Glomerular visceral epithelial cell (primary cell): ENCODE results near the gene GSPT1.
"Not testable (repeated sequence)": the region's sequence is repeated elsewhere in the genome, so short reads cannot be mapped to it uniquely, and the experiment has no call there.

ENCODE experiments used
- DNase-seq: peaks from one replicate; pipeline ENCODE4 v3.0.0-alpha.2; 2016; ENCODE audit errors: extremely low spot score

The GSPT1 gene

DNA sequence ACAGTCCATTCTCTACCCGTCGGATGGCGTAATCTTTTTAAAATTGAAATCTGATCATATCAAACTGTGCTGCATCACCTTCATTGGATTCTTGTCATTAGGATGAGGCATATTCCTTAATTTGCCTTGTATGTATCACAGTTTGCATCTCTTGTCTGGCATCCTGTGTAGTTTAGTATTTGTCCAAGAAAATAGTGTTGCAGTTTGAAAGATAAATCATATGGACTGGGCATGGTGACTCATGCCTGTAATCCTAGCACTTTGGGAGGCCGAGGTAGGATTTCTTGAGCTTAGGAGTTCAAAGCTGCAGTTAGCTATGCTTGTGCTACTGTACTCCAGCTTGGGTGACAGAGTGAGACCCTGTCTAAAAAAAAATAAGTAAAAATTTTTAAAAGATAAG, 58.6 kb downstream of the GSPT1 start:
- DNase-seq, result no peak

DNA sequence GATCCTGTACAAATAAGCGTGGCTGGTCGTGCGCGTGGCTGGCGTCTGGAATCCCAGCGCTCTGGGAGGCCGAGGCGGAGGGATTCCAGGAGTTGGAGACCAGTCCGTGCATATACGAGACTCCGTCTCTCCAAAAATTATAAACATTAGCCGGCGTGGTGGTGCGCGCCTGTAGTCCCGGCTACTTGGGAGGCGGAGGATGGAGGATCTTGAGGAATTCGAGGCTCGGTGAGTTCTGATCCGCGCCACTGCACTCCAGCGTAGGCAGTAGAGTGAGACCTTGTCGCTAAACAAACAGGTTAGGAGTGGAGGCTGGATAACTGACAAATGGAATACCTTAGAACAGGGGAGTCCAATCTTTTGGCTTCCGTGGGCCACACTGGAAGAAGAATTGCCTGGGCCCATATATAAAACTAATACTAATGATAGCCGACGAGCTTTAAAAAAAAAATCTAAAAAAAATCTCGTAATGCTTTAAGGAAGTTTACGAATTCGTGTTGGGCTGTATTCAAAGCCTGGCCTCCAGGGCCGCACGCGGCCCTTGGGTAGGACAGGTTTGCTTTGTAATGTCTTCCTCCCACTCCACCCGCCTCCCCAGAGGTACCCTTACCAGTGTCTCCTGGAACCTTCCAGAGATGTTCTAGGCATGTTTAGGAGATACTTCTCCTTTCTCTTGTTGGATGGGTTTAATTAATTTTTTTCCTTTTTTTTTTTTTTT, 63.5 kb downstream of the GSPT1 start:
- DNase-seq, result peak; percentile 33

DNA sequence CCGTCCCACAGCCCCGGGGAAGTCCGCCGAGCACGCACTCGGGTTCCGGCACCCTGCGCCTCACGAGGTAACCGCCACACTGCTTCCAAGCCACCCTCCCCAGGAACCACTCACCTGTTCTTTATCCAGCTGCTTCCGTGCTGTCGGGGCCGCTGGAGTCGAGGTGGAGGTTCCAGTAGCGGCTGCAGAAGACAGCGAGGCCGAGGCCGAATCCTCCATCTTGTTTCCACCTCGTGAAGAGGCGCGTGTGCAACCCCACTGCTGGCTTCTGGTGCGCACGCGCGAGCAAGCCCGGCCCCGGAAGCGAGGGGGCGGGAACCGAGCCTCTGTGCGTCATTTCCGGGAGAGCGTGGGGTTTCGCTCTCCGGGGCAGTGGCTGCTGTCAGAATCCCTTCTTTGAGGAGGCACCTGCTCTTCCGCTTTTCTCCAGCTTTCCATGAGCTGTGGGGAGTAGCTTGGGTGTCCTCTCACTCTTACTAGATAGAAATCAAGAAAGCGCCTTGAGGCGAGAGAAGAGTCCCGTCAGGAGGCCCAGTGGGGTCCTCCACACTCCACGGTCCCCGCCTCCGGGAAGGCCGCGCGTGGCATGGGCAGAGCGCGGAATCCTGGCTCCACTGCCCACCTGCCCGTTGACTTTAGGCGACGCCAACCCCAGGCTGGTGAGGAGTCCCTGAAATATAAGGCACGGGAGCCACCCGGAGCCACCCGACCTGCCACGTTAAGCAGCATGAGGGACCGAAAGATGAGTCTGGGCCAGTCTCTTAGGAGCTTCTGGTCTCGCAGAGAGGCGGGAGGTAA, 64.3 kb downstream of the GSPT1 start, which contains the start of gene RSL1D1:
TSS of gene RSL1D1 (minus strand) at position 249 of the 798 bp plus-strand sequence. CDS start at position 219, 30 bp downstream.
- DNase-seq, result peak; percentile 93

DNA sequence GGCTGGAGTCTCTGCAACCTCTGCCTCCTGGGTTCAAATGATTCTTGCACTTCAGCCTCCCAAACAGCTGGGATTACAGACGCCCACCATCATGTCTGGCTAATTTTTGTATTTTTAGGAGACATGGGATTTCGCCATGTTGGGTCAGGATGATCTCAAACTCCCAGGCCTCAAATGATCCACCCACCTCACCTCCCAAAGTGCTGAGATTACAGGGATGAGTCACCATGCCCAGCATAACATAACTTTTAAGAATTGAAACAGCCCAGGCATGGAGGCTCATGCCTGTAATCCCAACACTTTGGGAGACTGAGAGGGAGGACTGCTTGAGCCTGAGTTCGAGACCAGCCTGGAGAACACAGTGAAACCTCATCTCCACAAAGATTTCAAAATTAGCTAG, 66.9 kb downstream of the GSPT1 start:
- no peak for DNase-seq

DNA sequence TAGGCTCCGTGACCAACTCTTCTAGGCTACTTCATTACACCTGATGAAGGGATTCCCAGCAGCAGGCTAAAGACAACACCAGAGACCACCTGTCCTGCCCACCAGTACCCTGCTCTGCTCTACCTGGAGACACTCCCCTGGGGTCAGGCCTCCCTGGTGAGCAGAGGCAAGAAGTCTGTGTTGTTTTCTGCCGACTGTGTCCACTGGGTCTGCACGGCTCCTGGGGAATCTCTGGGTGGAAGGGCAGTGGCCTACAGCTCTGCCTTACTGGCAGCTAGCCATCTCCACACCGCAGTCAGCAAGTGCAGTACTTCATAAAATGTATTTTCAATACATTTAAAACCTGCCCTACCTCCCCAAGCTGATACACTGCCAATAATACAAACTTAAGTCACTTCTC, 71.3 kb downstream of the GSPT1 start:
- no peak for DNase-seq

DNA sequence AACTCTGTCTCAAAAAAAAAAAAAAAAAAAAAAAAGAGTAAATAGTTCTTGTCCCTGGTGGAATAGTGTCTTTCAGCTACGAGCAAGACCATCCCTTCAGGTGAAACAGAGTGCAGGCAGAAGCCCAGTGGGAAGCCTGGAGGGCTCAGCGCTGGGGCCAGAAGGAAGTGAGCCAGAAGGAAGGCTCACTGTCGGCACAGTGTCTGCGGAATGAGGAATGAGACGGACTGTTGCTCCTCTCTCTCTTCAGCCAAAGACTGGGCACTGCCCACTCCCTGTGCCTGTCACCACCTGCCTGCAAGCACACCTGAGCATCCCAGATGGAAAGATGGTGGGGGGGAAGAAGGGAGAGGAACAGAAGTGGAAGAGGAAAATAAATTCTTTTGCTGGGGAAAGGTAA, 71.9 kb downstream of the GSPT1 start:
- no peak for DNase-seq

DNA sequence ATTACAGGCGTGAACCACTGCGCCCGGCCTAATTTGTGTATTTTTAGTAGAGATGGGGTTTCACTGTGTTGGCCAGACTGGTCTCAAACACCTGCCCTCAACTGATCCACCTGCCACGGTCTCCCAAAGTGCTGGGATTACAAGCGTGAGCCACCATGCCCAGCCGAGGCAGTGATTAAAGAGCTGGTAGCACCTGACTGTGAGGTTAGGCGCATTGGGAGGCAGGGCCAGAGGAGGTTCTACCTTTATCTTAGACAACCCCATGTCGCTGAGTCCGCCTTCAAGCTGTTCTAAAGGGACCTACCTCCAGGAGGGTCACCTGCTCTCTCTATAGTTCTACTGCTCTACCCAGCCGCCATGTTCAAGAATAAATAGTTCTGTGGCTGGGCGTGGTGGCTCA, 72.5 kb downstream of the GSPT1 start:
- DNase-seq, result no peak

DNA sequence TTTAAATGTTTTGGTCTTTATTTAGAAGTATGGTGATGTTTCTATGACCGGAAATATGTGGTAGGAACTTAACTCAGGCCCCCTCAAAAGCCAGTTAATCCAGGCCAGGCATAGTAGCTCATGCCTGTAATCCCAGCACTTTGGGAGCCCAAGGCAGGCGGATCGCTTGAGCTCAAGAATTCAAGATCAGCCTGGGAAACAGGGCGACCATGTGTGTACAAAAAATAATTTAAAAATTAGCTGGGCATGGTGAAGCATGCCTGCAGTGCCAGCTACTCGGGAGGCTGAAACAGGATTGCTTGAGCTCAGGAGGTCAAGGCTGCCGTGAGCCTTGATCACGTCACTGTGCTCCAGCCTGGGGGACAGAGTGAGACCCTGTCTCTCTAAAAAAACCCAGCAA, 74.7 kb downstream of the GSPT1 start:
- DNase-seq, result no peak

DNA sequence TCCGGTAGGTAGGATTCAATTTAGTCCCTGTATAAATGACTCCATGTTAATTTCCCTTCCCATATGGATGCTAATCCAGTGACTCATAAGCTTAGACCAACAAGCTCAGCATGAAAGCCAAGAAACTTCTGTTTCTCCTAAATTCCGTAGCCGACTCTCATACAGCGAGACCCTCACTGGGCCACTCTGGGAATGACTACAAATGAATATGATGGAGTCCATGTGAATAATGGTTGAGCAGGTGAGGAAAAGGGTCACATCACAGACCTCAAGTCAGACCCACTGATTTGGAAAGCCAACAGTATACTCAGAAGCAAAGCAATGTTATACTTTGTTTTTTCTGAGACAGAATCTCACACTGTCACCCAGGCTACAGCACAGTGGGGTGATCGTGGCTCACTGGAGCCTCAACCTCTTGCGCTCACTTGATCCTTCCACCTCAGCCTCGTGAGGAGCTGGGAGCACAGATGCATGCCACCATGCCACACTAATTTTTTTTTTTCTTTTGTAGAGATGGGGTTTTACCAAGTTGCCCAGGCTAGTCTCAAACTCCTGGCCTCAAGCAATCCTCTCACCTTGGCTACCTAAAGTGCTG, 79.0 kb downstream of the GSPT1 start:
- DNase-seq, result peak; percentile 53

DNA sequence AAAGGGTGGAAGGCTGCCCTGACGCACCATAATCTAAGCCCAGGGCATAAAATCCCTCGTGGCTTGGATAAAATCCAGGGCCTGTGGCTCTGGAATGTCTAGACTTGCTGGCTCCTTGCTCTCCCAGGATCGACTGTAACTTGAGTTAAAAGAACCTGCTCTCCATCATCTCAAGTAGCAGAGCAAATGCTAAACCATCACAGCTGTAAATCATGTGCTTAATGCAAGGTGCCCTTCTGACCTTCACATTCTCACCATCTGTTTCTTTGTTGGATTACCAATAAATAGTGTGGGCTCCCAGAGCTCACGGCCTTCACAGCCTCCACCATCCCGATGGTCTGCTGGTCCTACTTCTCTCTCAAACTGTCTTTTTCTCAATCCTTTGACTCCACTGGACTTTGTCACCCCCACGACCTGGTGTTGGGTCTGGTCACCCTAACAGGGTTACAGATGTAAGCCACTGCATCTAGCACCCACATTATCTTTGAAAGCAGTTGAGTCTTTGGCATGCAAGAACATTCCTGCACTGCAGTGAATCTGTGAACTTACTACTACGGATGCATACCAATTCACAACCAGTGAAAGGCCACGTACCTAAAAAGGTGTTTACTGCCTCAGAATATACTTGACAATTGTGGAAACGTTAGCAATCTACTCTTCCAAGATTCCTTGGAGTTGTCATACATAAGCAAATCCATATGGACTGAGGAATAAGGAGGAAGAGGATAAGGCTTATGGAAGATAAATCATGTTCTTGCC, 79.7 kb downstream of the GSPT1 start:
- DNase-seq, result peak; percentile 56

DNA sequence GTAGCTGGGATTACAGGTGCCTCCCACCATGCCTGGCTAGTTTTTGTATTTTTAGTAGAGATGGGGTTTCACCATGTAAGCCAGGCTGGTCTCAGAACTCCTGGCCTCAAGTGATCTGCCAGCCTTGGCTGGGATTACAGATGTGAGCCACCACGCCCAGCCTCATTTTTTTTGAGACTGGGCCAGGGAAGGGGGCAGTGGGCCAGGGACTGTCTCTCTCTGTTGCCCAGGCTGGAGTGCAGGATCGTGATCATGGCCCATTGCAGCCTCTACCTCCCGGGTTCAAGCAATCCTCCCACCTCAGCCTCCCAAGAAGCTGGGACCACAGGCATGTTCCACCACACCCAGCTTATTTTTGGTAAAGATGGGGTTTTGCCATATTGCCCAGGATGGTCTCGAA, 80.4 kb downstream of the GSPT1 start:
- DNase-seq, result no peak

DNA sequence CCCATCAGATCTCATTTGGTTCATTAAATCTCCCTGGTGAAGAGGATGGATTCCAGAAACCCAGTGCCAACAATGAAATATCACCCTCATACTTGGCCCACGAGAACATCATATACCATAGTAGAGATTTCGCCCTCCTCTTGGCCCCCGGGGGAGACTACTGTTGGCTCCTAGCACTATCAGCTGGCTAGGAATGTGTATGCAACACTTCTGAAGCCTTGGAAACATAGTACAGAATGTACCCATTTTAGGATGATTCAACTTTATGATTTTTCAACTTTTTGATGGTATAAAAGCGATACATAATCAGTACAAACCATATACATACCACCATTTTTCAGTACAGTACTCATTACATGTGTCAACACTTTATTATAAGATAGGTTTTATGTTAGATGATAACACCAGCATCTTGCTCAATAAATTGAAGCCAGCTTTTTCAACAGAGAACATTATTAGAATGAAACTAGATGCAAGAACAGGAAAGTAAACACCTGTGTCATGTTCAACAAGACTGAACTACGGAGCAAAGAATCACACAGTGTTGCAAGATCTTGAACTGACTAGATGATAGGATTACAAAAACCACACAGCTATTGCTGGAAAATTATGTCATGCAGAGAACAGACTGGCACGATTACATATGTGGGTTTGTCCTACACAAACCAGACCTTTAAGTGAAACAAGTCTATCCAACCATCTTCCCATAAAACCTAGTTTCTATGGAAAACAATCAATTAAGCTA, 81.6 kb downstream of the GSPT1 start:
- peak; percentile 47 for DNase-seq

DNA sequence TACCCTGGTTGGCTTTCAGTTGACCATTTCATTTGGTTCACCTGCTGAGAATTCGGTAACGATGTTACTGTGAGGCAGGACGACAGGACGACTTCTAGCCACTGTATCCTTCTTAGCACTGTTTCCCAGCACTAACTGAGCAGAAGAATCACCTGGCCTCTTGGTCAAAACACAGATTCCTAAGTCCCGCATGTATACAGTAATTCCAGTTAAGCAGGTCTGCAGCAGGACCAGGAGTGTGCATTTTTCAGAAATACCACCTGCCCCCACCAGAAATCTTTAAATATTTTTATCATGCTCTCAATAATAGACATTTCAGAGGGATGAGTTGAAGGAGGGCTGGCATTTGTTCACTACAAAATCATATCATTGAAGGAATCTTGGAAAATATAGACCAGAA, 87.1 kb downstream of the GSPT1 start:
- no peak for DNase-seq

DNA sequence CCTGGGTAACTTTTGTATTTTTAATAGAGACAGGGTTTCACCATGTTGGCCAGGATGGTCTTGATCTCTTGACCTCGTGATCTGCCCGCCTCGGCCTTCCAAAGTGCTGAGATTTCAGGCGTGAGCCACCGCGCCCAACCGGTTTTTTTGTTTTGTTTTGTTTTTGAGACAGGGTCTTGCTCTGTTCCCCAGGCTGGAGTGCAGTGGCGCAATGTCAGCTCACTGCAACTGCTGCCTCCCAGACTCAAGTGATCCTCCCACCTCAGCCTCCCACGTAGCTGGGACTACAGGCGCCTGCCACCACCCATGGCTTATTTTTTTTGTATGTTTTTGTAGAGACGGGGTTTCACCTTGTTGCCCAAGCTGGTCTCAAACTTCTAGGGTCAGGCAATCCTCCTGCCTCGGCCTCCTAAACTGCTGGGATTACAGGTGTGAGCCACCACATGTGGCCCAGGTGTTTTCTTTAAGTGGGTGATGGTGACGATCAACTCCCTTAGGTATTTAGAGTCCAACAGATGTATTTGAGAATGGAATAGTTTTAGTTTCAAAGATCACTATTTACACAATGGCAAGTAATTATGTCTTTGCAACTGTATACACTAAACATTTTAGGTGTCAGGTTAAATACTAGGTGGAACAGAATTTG, 90.1 kb downstream of the GSPT1 start:
- not testable (repeated sequence) for DNase-seq

DNA sequence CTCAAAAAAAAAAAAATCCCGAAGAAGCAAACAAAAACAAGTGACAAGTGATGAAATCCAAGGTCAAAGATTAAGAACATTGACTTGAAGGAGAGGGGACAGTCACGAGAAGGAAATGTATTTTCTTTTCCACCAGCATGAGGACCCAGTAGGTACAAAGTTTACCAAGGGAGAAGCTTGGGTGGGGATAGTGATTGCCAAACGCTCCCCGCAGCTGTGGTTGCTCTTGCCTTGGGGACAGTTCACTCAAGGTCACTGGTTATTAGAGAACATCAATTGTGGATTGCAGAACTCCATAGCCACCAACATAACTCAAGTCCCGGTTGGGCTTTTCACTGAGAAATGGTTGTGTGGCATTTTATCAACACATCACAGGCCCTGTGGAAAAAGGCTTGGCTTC, 91.4 kb downstream of the GSPT1 start:
- DNase-seq, result no peak

DNA sequence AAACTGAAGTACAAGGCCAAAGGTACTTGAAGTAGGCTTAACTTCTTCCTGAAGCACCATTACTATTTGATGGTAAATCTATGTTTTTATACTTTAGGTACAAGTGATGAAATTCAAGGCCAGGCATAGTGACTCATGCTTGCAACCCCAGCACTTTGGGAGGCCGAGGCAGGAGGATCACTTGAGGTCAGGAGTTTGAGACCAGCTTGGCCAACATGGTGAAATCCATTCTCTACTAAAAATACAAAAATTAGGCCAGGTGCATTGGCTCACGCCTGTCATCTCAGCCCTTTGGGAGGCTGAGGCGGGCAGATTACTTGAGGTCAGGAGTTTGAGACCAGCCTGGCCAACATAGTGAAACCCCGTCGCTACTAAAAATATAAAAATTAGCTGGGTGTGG, 92.1 kb downstream of the GSPT1 start:
- DNase-seq, result not testable (repeated sequence)

DNA sequence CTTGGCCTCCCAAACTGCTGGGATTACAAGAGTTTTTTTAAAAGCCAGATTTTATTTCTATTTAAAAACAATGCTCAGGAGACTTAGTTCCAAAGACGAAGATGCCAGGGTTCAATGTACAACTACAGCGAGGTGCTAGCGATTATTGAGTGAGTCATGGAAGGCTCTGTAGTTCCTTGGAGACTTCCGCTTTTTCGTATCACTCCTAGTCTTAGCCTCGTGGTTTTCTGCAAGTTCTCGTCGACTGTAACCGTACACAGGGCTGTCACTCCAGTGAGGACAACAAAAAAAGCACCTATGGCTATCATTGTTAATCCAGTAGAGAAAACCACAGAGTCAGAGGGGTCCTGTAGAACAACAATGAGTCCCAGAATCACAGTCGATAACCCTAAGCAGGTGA, 96.0 kb downstream of the GSPT1 start:
- no peak for DNase-seq

DNA sequence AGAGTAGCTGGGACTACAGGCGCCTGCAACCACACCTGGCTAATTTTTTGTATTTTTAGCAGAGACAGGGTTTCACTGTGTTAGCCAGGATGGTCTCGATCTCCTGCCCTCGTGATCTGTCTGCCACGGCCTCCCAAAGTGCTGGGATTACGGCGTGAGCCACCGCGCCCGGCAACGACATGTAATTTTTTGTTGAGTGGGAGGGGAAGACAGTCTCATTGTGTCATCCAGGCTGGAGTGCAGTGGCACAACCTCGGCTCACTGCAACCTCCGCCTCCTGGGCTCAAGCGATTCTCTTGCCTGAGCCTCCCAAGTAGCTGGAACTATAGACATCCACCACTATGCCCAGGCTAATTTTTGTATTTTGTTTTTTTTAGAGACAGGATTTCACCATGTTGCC, 96.8 kb downstream of the GSPT1 start:
- DNase-seq, result not testable (repeated sequence)
